Bone marrow (tissue), 2 donors: ENCODE results near the gene RIMBP2.

Experiments used
- DNase-seq, 2 donors: peaks; one replicate each; lab custom pipeline; 2025; lab: John Stamatoyannopoulos, UW

Gene RIMBP2

DNA sequence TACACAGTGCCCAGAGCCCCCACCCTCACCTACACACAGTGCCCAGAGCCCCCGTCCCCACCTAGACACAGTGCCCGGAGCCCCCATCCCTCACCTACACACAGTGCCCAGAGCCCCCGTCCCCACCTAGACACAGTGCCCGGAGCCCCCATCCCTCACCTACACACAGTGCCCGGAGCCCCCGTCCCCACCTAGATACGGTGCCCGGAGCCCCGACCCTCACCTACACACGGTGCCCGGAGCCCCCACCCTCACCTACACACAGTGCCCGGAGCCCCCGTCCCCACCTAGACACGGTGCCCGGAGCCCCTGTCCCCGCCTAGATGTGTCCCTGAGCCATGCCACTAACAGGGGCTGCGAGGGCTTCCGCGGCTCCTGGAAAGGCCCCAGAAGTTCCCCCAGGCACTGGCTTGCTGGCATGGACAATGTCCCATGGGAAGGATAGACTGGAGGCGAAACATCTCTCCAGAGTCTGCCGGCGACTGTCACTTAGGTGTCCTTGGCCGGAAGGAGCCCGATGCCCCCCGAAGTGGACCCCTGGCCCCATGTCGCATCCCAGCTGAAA lies 232.4 kb downstream of the RIMBP2 start:
- no peak for DNase-seq

- DNase-seq: no peak
Measured at GRCh38 chr12:130482448-130482847, 233.7 kb downstream of the RIMBP2 start.

GRCh38 chr12:130481392-130481879 lies 234.7 kb downstream of the RIMBP2 start:
- DNase-seq: no peak

DNA sequence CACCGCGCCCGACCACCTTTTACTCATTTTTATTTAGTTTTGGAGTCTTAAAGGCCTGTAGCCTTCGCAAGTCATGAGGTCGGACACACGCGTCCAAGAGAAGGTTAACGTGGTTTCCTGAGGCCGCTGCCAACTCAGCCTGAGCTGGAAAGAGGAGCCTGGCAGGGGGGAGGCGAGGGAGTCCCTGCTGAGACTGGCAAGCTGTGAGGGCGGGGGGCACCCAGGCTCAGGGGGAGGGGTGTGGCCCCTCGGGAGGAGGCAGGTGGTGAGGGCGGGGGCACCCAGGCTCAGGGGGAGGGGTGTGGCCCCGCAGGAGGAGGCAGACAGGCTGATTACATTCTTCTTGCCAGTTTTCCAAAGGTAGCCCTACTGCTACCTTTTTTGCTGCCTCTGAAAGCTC lies 235.2 kb downstream of the RIMBP2 start:
- DNase-seq: no peak

GRCh38 chr12:130480231-130480630 lies 235.9 kb downstream of the RIMBP2 start:
- DNase-seq: no peak

DNA sequence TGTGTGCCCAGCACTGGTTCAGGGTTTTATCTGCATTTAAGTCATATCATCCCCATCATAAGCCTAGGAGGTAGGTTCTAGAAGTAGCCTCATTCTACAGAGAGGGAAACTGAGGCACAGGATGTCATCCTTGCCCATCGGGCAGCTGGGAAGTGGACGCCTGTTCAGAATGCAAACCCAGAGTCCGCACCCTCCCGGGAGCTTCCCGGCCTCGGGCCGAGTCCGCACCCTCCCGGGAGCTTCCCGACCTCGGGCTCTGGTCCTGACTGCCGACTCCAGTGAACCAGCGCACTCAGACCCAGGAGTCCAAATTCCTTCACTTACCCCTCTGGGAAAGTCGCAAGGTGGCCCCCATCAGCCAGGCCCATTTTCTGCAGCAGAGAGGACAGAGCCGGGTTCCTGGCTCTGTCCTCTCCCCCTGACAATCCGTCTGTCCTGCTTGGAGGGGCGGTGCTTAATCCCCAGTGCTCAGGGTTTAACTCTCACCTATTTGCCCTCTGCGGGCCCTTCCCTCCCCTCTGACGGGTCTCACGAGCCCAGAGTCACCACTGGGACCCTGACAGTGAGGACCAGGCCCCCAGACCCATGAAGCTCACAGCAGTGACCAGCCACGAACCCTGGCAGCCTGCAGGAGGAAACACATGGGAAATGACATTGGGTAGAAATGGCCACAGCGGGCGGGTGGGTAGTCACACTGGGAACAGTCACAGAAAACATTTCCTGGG lies 236.5 kb downstream of the RIMBP2 start:
- DNase-seq: no peak

- DNase-seq: no peak
Measured at GRCh38 chr12:130478786-130479185, 237.3 kb downstream of the RIMBP2 start.

DNA sequence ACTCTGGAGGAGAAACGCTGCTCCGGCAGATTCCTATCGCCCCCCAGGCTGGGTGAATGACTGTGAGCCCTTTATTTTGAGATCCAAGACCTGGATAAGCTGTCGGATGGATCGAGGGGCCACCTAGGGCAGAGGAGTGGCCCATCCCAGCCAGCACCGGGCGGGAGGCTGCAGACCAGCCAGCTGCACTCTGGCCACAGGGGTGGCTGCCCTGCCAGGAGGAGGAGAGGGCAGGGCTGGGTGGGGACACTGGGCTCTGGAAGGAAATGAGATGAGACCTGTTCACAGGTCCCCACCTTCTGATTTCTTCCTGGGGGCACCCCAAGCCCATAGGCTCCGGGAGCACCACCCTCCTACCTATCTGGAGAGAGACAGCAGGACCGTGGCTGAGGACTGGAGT lies 238.4 kb downstream of the RIMBP2 start:
- no peak for DNase-seq

- no peak for DNase-seq
Measured at GRCh38 chr12:130477266-130477665, 238.8 kb downstream of the RIMBP2 start.

- no peak for DNase-seq
Measured at GRCh38 chr12:130476451-130477135, 239.5 kb downstream of the RIMBP2 start.

GRCh38 chr12:130474599-130475269 lies 241.4 kb downstream of the RIMBP2 start:
- DNase-seq: no peak

DNA sequence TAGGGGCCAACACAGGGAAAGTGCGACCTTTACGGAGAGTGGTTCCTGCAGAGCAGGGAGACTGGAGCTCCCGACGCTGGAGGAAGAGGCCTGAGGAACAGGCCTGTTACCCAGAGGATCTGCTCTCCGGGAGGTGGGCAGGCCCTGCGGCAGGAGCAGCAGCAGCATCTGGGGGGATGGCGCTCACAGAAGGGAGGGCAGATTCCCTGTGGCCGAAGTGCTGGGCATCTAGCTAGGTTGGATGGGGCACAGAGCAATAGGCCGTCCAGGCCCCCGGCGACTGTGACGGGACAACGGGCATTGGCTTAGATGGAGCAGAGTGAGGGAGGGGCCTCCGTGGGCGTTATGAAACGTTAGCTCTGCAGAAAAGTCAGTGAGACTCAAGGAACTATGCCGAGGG lies 242.8 kb downstream of the RIMBP2 start:
- DNase-seq: no peak

GRCh38 chr12:130470969-130471368 lies 245.1 kb downstream of the RIMBP2 start:
- DNase-seq: no peak

GRCh38 chr12:130469552-130469951 lies 246.5 kb downstream of the RIMBP2 start:
- DNase-seq: no peak

- no peak for DNase-seq
Measured at GRCh38 chr12:130468700-130469245, 247.3 kb downstream of the RIMBP2 start.

GRCh38 chr12:130468186-130468585 lies 247.9 kb downstream of the RIMBP2 start:
- no peak for DNase-seq

DNA sequence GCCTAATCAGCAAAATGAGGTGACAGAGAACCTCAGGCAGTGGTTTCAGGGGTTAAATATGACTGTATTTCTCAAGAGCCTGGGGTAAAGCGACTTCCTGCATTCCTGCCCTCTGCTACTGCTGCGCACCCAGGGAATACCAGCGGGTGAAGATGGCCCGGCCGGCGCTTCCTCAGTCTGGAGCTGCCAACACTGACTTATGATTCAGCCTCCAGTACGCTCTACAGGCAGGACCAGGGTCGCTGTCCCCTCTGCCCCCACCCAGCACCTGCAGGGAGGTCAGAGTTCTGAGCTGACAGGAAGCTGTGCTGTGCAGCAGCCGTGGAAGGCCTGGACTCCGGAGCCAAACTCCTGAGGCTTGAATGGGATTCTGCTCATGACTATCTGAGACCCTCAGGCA lies 250.5 kb downstream of the RIMBP2 start:
- DNase-seq: no peak

GRCh38 chr12:130465046-130465445 lies 251.1 kb downstream of the RIMBP2 start:
- DNase-seq: no peak

DNA sequence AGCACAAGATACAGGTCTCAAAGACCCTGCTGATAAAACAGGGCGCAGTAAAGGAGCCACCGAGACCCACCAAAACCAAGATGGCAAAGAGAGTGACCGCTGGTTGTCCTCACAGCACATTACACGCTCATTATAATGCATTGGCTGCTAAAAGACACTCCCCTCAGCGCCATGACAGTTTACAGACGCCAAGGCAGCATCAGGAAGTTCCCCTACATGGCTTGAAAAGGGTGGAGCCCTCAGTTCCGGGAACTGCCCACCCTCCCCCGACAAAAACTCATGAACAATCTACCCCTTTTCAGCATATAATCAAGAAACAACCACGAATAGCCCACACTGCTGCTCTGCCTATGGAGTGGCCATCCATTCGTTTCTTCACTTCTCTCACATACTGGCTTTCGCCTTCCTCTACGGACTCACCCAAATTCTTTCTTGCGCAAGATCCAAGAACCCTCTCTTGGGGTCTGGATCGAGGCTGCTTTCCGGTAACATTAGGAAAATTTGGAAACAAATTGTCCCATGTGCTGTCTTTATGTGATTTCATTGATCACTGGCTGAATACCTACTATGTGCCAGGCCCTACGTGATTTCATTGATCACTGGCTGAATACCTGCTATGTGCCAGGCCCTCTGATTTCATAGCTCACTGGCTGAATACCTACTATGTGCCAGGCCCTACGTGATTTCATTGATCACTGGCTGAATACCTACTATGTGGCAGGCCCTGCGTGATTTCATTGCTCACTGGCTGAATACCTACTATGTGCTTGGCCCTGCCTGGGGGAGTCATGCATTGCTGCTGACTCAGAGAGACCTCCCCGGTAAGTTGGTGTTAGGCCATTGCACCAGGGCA lies 252.1 kb downstream of the RIMBP2 start:
- no peak for DNase-seq

DNA sequence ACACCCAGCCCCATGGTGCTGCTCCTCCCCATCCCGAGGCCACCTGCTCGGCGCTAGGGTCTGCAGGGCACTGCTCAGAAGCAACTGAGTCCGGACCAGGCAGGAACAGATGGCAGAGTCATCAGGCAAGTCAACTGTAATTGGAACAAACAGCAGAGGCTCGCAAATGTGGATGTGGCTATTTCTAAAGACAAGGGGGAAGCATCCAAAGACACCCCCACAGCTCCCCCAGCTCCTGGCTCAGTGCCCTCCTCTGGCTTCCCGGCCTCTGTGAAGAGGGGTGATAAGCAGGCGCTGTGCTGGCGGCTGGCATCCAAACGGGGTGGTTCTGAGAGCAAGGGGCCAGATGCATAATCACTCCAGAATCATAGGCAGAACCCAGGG lies 252.8 kb downstream of the RIMBP2 start:
- no peak for DNase-seq

DNA sequence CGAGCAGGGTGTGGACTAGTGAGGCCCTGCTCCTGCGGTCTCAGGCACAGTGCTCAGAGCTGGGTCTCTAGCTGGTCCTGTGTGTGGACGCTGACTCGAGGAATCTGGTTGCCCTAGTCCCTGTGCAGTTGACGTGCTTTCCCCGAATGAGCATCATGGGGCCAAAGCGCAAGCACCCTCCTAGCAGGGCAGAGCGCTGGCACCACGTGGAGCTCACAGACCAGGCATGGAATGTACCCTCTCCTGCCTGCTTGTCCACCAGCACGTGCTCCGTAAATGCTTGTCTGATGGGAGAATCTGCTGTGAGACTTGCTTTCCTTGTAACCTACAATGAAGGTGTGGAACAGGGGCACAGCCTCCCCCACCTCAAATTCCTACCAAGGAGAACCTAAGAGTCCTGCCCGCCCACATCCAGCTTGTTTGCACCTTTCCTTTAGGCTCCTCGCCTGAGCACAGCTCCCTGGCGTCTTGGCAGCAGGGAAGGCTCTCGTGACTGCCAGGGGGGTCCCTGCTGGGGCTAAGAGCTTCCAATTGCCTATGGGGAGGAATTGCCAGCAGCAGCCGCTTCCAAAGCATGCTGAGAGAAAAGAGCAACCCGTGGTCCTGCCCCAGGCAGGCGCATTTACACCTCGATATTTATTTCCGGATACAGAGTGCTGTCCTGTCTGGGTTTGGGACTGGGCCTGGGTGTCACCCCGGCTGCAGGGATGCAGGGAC lies 253.4 kb downstream of the RIMBP2 start:
- no peak for DNase-seq
